Calu3 (cell line): ENCODE measurements around the gene CCDC18. TPM values are rescaled to one million over a fixed set of nuclear protein-coding genes. Genes with fewer than 3 reads are reported as not detected.

Experiments
- BruUV-seq: library from RNA; stranded (reverse); fragments of 400-500 nt; replicated peaks from 2 replicates; lab custom pipeline; 2021; lab: Mats Ljungman, UMichigan
- CTCF ChIA-PET: fragments of 300-600 bp; sonication (Branson Sonifier 250); formaldehyde crosslinking; loops from one replicate; lab custom pipeline; 2022; ENCODE audit warnings: antibody characterized with exemption; lab: Charles Lee
- DNase-seq: peaks from one replicate; pipeline ENCODE4 v3.0.0; 2022
- H3K27ac Mint-ChIP-seq: one replicate; pipeline ENCODE4 v1.8.0; 2022; ENCODE audit warnings: mixed read lengths; ENCODE audit not compliant: unreplicated experiment
- H3K27me3 Mint-ChIP-seq: one replicate; pipeline ENCODE4 v1.8.0; 2022; ENCODE audit warnings: mixed read lengths; ENCODE audit not compliant: unreplicated experiment
- H3K36me3 Mint-ChIP-seq: one replicate; pipeline ENCODE4 v1.8.0; 2022; ENCODE audit warnings: mild to moderate bottlenecking, moderate library complexity, mixed read lengths; ENCODE audit not compliant: insufficient read depth, unreplicated experiment
- H3K4me1 Mint-ChIP-seq: one replicate; pipeline ENCODE4 v1.8.0; 2022; ENCODE audit warnings: mild to moderate bottlenecking, low read depth, mixed read lengths; ENCODE audit not compliant: unreplicated experiment
- H3K4me3 Mint-ChIP-seq: one replicate; pipeline ENCODE4 v1.8.0; 2022; ENCODE audit warnings: mild to moderate bottlenecking, low read depth, moderate library complexity, mixed read lengths; ENCODE audit not compliant: unreplicated experiment
- H3K9me3 Mint-ChIP-seq: one replicate; pipeline ENCODE4 v1.8.0; 2022; ENCODE audit warnings: low read depth, mixed read lengths; ENCODE audit not compliant: unreplicated experiment
- CTCF ChIP-seq: fragments of 200-600 bp; IDR thresholded peaks from one replicate; pipeline ENCODE4 v1.8.0; 2022; ENCODE audit warnings: antibody characterized with exemption; ENCODE audit not compliant: unreplicated experiment
- intact Hi-C: fragments of 100-400 bp; cut with micrococcal nuclease; formaldehyde crosslinking; loops from one replicate; pipeline ENCODE4 v1.10.0; 2022; ENCODE audit not compliant: unreplicated experiment
- total RNA-seq: library from RNA; stranded (reverse); gene quantifications from 2 replicates; pipeline ENCODE4 v1.2.3, GENCODE V29; 2022

Gene CCDC18
- total RNA-seq, 1 experiment from 2014 or later: 22.7 TPM

GRCh38 chr1:93190432-93190831 lies 9.9 kb downstream of the CCDC18 start:
- no peak for DNase-seq
- Mint-ChIP-seq H3K9me3 (no peaks in the 10 kb centered on the region), H3K4me1 (no peaks in the 10 kb centered on the region), H3K4me3 (no peak overlapping the region), H3K27ac (no peak overlapping the region), H3K36me3 (peaks cover 12% of the 10 kb centered on the region), H3K27me3 (no peaks in the 10 kb centered on the region)
- intact Hi-C loops: no loop called here
- TF ChIP-seq CTCF: no peak
- CTCF ChIA-PET: no interaction called here
- no TSS peak for BruUV-seq

- H3K27ac Mint-ChIP-seq: no peak overlapping the region
- H3K27me3 Mint-ChIP-seq: no peaks in the 10 kb centered on the region
- H3K36me3 Mint-ChIP-seq: peaks cover 10% of the 10 kb centered on the region
- no peaks in the 10 kb centered on the region for H3K4me1 Mint-ChIP-seq
- no peak for DNase-seq
- no peak overlapping the region for H3K4me3 Mint-ChIP-seq
- no peak for TF ChIP-seq CTCF
- no TSS peak for BruUV-seq
- intact Hi-C loops: no loop called here
- H3K9me3 Mint-ChIP-seq: no peaks in the 10 kb centered on the region
- CTCF ChIA-PET: no interaction called here
Measured at GRCh38 chr1:93194231-93194990, 13.9 kb downstream of the CCDC18 start.

GRCh38 chr1:93196591-93196990 lies 16.1 kb downstream of the CCDC18 start:
- Mint-ChIP-seq H3K27ac (no peak overlapping the region), H3K27me3 (no peaks in the 10 kb centered on the region), H3K4me3 (no peak overlapping the region), H3K36me3 (peaks cover 5% of the 10 kb centered on the region), H3K9me3 (no peaks in the 10 kb centered on the region), H3K4me1 (no peaks in the 10 kb centered on the region)
- no peak for DNase-seq
- no TSS peak for BruUV-seq
- intact Hi-C loops: no loop called here
- CTCF ChIA-PET: no interaction called here
- TF ChIP-seq CTCF: no peak

GRCh38 chr1:93199150-93199549 lies 18.6 kb downstream of the CCDC18 start:
- Mint-ChIP-seq H3K36me3 (peaks cover 5% of the 10 kb centered on the region), H3K27me3 (no peaks in the 10 kb centered on the region), H3K9me3 (no peaks in the 10 kb centered on the region), H3K4me1 (no peaks in the 10 kb centered on the region), H3K4me3 (no peak overlapping the region), H3K27ac (no peak overlapping the region)
- no peak for TF ChIP-seq CTCF
- no TSS peak for BruUV-seq
- CTCF ChIA-PET: no interaction called here
- intact Hi-C loops: no loop called here
- no peak for DNase-seq
